ENCODE results near the gene CYTH4. TPM values are rescaled to one million over a fixed set of nuclear protein-coding genes. Genes with fewer than 3 reads are reported as not detected.
"Not testable (repeated sequence)": the region's sequence is repeated elsewhere in the genome, so short reads cannot be mapped to it uniquely, and the experiment has no call there.

The CYTH4 gene, protein sequence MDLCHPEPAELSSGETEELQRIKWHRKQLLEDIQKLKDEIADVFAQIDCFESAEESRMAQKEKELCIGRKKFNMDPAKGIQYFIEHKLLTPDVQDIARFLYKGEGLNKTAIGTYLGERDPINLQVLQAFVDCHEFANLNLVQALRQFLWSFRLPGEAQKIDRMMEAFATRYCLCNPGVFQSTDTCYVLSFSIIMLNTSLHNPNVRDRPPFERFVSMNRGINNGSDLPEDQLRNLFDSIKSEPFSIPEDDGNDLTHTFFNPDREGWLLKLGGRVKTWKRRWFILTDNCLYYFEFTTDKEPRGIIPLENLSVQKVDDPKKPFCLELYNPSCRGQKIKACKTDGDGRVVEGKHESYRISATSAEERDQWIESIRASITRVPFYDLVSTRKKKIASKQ
- 40.0 TPM for total RNA-seq

- intact Hi-C loops (cut with DNase I): no loop called here
- ATAC-seq (peak; percentile 37), DNase-seq (ENCODE audit: low spot score) (no peak)
These were observed at the start of gene CYTH4 for GRCh38 chr22:37282385-37282677. TSS of gene CYTH4 (plus strand) at chr22:37282508. CDS start at chr22:37282570, 62 bp downstream.

DNA sequence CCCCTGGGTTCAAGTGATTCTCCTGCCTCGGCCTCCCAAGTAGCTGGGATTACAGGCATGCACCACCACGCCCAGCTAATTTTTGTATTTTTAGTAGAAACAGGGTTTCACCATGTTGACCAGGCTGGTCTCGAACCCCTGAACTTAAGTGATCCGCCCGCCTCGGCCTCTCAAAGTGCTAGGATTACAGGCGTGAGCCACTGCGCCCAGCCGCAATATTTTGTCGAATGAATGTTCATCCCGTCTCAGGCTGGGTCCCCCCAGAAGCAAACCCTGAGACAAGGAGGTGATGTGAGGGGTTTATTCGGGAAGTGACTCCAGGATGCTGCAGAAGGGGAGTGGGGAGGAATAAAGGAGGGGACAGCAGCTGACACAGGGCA is 48.9 kb upstream of the CYTH4 start:
- DNase-seq (ENCODE audit: low spot score); ATAC-seq; intact Hi-C loops (cut with DNase I): not testable (repeated sequence)

DNA sequence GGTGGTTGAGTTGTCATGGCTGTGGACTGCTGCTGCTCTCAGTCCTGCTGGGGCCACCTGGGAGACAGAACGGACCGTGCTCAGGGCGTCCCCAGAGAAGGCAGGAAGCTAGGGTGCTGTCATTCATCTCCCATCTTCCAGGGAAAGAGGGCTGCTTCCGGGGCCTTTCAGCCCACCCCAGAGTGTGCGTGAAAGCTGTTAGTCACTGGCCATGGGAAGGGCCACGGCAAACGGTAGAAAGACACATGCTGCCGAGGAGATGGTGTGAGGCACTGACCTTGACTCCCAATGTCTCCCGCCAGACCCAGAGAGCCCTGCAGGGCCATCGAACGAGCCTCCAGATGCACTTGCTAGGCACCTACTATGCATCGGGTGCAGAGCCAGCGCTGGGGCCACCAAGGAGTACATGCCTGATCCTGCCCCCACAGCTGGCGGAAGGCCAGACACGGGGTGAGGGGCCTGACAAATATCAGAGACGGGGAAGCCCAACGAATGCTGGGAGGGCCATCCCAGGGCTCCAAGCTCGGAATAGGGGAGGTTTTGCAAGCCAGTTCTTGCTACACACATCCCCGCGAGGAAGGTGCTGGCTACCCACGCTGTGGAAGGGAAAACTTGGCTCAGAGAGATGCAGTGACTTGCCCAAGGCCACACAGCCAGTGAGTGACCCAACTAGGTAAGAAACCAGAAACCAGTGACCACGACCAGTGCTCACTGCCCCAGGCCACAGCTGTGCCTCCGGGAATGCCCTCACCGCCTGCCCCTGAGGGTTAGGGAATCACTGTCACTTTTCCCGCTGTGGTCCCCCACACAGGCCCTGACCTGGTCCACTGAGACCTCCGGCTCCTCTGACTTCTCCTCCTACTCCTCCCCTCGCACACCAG is 48.3 kb upstream of the CYTH4 start:
- intact Hi-C loops (cut with DNase I): no loop called here
- DNase-seq (ENCODE audit: low spot score) (no peak), ATAC-seq (no peak)

DNA sequence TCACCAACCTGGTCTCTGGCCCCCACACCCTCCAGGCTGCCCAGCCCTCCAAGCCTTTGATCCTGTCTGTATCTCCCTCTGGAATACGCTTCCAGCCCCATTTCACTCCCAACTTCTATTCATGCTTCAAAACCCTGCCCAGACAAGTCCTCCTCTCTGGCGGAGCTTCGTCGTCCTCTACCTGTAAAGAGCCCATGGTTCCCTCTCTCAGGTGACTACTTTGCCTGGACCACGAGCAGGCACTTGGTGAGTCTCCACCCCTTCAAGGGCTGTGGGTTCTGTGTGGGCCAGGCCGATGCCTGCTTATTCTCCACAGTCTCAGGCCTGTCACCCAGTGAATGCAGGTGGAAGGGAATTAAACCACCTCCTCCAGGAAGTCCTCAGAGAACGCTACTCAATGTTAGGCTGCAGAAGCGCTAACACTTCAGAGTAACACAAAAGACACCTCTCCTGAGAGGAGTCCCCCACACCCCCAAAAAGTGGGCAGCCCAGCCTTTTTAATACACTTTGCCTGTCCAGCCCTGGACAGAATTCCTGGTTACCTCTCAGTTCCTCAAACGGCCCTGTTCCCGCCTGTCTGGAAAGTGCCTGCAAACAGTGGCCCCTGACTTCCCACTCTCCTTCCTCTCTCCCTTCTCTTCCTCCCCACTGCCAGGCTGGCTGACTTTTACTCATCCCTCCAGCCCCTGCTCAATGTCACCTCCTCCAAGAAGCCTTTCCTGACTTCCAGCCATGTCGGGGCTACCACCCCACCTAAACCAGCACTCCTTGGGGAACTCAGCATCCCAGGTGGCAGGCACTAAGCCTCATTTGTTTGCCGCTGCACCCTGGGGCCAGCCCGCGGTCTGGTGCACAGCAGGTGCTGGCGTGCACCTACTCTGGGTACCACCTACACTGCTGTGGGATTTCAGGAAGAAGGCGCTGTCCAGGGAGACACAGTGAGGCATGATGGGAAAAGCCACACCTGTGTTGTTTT is 47.3 kb upstream of the CYTH4 start:
- ATAC-seq: no peak
- no peak for DNase-seq (ENCODE audit: low spot score)
- intact Hi-C loops (cut with DNase I): no loop called here

GRCh38 chr22:37235897-37236607 is 46.3 kb upstream of the CYTH4 start:
- ATAC-seq (no peak), DNase-seq (ENCODE audit: low spot score) (no peak)
- intact Hi-C loops (cut with DNase I): no loop called here

- intact Hi-C loops (cut with DNase I): no loop called here
- ATAC-seq (no peak), DNase-seq (ENCODE audit: low spot score) (no peak)
These were observed 44.7 kb upstream of the CYTH4 start for GRCh38 chr22:37237371-37238268.

DNA sequence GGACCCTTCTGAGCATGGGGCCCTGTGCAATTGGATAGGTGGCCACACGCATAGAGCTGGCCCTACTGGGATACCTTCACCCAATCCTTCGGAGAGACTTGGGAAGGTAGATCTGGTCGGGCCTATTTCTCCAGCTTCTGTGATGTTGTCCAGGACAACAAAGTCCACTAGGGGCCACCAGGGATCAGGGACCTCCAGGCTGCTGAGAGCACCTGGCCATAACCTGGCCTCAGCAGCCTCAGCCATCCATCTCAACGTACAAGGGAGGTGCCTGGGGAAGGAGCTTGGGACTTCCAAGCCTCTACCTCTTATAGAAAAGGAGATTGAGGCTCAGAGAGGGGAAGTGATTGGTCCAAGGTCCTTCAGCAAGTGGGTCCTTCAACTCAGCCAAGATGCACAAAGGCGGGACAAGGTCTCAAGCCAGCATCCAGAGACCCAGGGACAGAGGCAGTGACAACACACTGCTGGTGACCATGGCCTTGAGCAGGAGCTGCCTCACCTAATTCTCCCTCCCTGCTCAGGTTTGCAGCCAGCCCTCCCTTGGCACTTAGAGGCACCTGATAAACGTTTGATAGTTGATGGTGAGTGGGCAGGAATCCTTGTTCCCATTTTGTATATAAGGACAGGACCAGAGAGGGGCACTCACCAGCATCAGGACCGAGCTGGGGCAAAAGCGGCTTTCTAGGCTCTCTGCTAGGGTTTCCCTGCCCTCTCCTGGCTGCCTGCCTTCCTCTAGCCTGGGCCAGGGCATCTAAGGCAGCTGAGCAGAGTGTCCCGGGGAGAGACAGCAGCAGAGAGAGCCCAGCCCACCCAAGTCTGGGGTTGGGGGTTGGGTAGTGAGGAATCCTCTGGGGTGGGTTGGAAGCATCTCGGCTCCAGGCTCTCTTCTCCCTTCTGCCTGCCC is 42.7 kb upstream of the CYTH4 start:
- ATAC-seq: no peak
- no peak for DNase-seq (ENCODE audit: low spot score)
- intact Hi-C loops (cut with DNase I): no loop called here

DNA sequence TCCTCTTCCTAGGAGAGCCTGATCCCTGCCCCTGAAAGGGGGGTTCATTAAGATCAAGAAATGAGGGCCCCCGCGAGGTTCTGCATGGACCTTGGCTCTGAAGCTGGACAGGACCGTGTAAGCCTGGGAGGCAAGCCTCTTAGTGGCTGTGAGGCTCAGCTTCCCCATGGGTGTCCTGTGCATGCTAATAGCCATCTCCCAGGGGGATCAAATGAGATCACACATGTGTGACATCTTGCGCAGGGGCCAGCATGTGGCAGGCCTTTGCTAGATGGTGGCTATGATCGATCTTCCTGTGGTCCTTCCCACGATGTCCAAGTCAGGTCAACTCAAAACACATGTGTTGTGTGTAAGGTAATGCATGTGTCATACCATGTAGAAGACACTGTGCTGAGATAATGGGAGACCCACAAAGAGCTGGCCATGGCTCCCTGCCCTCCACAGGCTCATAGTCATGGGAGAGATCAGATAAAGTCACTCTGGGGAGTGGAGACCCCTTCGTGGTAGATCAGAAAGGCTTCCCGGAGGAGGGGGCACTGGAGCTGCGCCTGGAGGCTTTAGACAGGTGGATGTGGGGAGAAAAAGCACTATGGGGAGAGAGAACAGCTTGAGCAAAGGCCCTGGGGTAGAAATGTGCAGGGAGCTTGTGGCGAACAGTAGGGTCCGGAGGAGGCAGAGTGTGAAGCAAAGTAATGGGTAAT is 41.9 kb upstream of the CYTH4 start:
- DNase-seq (ENCODE audit: low spot score): no peak
- no peak for ATAC-seq
- intact Hi-C loops (cut with DNase I): no loop called here

GRCh38 chr22:37240941-37241320 is 41.4 kb upstream of the CYTH4 start:
- DNase-seq (ENCODE audit: low spot score) (no peak), ATAC-seq (no peak)
- intact Hi-C loops (cut with DNase I): no loop called here

- intact Hi-C loops (cut with DNase I): no loop called here
- no peak for DNase-seq (ENCODE audit: low spot score)
- ATAC-seq: no peak
These were observed 40.8 kb upstream of the CYTH4 start for GRCh38 chr22:37241351-37242142.

DNA sequence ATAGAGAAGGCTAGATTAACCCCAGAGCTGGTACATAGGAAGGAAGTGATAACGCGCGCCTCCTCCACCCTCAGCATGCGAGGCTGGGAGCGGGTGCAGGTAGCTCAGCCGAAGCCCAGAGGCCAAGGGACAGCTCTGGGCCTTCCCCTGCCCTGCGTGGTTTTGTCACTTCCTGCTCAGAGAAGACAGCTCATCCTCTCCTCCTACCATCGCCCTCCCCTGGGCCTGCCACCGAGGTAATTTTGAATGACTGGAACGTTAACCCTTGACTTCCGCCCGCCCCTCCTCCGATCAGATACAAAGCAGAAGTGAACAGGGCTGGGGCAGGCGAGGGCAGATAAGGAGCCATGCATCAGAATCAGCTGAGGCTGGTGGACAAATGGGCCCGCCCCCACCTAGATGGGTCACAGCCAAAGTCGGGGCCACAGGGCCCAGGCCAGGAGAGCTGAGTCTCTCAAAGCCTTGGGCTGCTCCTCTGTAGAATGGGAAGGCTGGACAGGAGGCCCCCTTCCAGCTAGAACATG is 39.9 kb upstream of the CYTH4 start:
- intact Hi-C loops (cut with DNase I): no loop called here
- DNase-seq (ENCODE audit: low spot score) (no peak), ATAC-seq (peak; percentile 60)

DNA sequence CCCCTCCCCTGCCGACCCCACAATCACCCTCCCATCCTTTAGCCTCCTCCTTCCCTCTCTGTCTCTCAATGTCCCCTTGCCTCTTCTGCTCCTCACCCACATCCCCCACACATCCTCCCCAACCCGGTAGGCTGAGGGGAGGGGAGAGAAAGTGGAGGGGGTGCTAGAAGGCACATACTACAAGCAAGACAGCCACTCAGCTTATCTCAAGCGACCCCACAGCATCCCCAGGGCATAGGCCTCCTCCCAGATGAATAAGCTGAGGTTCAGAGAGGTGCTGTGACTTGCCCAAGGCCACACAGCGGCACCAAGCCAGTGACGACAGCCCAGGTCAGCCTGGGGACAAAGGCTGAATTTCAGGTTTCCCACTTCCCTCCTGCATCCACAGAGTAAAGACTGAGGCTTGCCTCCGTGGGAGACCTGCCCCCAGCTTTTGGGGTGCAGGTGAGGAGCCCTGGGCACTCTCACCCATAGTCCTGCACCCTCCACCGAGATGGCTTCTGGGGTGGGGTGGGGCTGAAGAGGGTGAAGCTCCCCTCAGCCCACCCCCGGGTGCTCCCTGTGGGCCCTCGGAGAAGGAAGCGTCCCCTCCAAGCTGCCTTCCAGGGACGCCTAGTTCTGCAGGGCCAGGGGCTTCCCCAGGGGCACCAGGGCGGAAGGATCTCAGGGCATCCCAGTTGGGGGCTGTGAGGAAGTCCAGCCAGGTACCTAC is 38.8 kb upstream of the CYTH4 start:
- DNase-seq (ENCODE audit: low spot score) (no peak), ATAC-seq (no peak)
- intact Hi-C loops (cut with DNase I): no loop called here

DNA sequence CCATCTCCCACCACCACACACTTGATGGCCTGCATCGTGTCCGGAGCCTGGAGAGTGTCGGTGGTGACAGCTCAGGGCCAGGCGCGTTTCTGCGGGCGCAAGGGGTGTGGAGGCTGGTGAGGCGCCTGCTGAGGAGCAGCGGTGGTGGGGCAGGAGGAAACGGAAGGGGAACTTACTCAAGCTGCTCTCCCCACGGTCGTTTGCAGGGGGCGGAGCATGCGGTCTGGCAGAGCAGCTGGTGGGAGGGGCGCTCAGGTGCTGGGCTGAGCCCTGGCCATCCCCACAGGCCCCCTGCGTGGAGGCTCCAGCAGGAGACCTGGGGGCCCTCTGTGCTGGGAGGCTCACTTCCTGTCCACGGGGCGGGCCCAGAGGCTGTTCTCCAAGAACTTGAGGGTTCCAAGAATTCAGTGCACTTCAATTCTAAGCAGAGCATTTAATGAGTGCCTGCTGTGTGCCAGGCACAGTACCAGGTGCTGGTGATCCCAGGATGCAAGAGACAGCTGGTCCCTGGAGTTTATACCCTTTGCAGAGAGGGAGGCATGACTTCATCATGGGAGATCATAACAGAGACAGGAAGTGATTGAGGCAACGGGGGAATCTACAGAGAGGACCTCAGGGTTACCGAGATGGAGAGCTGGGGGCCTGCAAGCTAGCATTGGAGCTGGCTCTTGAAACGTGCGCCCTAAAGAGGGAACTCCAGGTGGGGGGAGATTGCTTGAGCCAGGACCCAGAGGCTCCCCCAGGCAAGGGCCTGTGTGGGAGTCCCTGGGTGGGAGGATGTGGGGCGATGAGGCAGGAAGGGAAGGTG is 38.0 kb upstream of the CYTH4 start, which contains the start of gene RAC2:
Gene RAC2 (minus strand): TSS at position 156 of the 808 bp plus-strand sequence. CDS start 121 bp downstream, at position 35.
- ATAC-seq (peak; percentile 71), DNase-seq (ENCODE audit: low spot score) (peak; percentile 71)
- intact Hi-C loops (cut with DNase I): no loop called here
